HEK293 (cell line): ENCODE measurements around the gene FHIT.

Experiments
- CTCF ChIA-PET: fragments of 350-600 bp; formaldehyde crosslinking; extraction: SDS; loops from one replicate; lab custom pipeline; 2021; ENCODE audit warnings: antibody characterized with exemption; lab: Yijun Ruan, JAX
- POLR2A ChIA-PET: fragments of 300-600 bp; formaldehyde crosslinking; extraction: SDS; loops from one replicate; lab custom pipeline; 2020; ENCODE audit warnings: antibody characterized with exemption, inconsistent platforms; lab: Yijun Ruan, JAX
- H3K27ac ChIP-seq: fragments of 200-500 bp; sonication (Bioruptor generic); 2 replicates; pipeline ENCODE4 v1.5.1; 2014; ENCODE audit warnings: low read depth, low read length, control low read depth, inconsistent platforms; ENCODE audit errors: extremely low read depth
- H3K36me3 ChIP-seq, 2 experiments: fragments of 200-500 bp in 1 of 2; sonication (Bioruptor generic) in 1 of 2; 1 replicate in 1 of 2; 2 replicates in 1 of 2; pipeline ENCODE4 v1.5.1; 2014 to 2017; ENCODE audit warnings: inconsistent platforms in 2 of 2, low read length in 2 of 2; ENCODE audit not compliant: control insufficient read depth in 2 of 2, insufficient read depth in 1 of 2
- H3K4me1 ChIP-seq: fragments of 200-500 bp; sonication (Bioruptor generic); 2 replicates; pipeline ENCODE4 v1.5.1; 2014; ENCODE audit warnings: mild to moderate bottlenecking, low read length, inconsistent platforms; ENCODE audit not compliant: control insufficient read depth, insufficient read depth
- H3K4me3 ChIP-seq: 2 replicates; pipeline ENCODE4 v1.5.1; 2011; ENCODE audit warnings: low read depth, mild to moderate bottlenecking, control low read depth, low read length, moderate library complexity
- H3K9me3 ChIP-seq: fragments of 200-500 bp; sonication (Bioruptor generic); 2 replicates; pipeline ENCODE4 v1.5.1; 2014; ENCODE audit warnings: low read depth, low read length, inconsistent platforms; ENCODE audit not compliant: control insufficient read depth, insufficient read depth
- BCL11A ChIP-seq: fragments of 450-650 bp; formaldehyde crosslinking; IDR thresholded peaks from 2 replicates; pipeline ENCODE4 v1.5.1; 2016; ENCODE audit warnings: low read depth, missing biosample characterization, missing genetic modification characterization
- GLIS1 ChIP-seq: fragments of 450-650 bp; formaldehyde crosslinking; IDR thresholded peaks from 2 replicates; pipeline ENCODE4 v1.5.1; 2016; ENCODE audit warnings: missing biosample characterization, missing genetic modification characterization
- HIC1 ChIP-seq: fragments of 450-650 bp; formaldehyde crosslinking; IDR thresholded peaks from 2 replicates; pipeline ENCODE4 v1.5.1; 2016; ENCODE audit warnings: missing biosample characterization, missing genetic modification characterization
- INSM2 ChIP-seq: fragments of 450-650 bp; formaldehyde crosslinking; IDR thresholded peaks from 2 replicates; pipeline ENCODE4 v1.5.1; 2016; ENCODE audit warnings: missing biosample characterization, missing genetic modification characterization
- OSR2 ChIP-seq: fragments of 450-650 bp; formaldehyde crosslinking; IDR thresholded peaks from 2 replicates; pipeline ENCODE4 v1.5.1; 2016; ENCODE audit warnings: missing biosample characterization, missing genetic modification characterization
- PRDM1 ChIP-seq: fragments of 450-650 bp; formaldehyde crosslinking; IDR thresholded peaks from 2 replicates; pipeline ENCODE4; 2016; ENCODE audit warnings: missing biosample characterization, missing genetic modification characterization
- PRDM4 ChIP-seq: fragments of 450-650 bp; formaldehyde crosslinking; IDR thresholded peaks from 2 replicates; pipeline ENCODE4 v1.5.1; 2017; ENCODE audit warnings: missing biosample characterization, missing genetic modification characterization
- REST ChIP-seq: fragments of 450-650 bp; formaldehyde crosslinking; IDR thresholded peaks from 2 replicates; pipeline ENCODE4 v1.5.1; 2016; ENCODE audit warnings: missing biosample characterization, missing genetic modification characterization
- SCRT1 ChIP-seq: fragments of 450-650 bp; formaldehyde crosslinking; IDR thresholded peaks from 2 replicates; pipeline ENCODE4 v1.5.1; 2016; ENCODE audit warnings: missing biosample characterization, missing genetic modification characterization, borderline replicate concordance
- SCRT2 ChIP-seq: fragments of 450-650 bp; formaldehyde crosslinking; IDR thresholded peaks from 2 replicates; pipeline ENCODE4 v1.5.1; 2016; ENCODE audit warnings: missing biosample characterization, missing genetic modification characterization
- ZFP69B ChIP-seq: fragments of 450-650 bp; formaldehyde crosslinking; IDR thresholded peaks from 2 replicates; pipeline ENCODE4 v1.5.1; 2016; ENCODE audit warnings: missing biosample characterization, missing genetic modification characterization
- ZNF10 ChIP-seq: fragments of 450-650 bp; formaldehyde crosslinking; IDR thresholded peaks from 2 replicates; pipeline ENCODE4 v1.5.1; 2017; ENCODE audit warnings: missing biosample characterization, missing genetic modification characterization
- ZNF112 ChIP-seq: fragments of 450-650 bp; formaldehyde crosslinking; IDR thresholded peaks from 2 replicates; pipeline ENCODE4 v1.5.0; 2017; ENCODE audit warnings: missing biosample characterization, missing genetic modification characterization
- ZNF266 ChIP-seq: fragments of 450-650 bp; formaldehyde crosslinking; IDR thresholded peaks from 2 replicates; pipeline ENCODE4 v1.5.1; 2016; ENCODE audit warnings: missing biosample characterization, missing genetic modification characterization, low read depth
- ZNF280C ChIP-seq: fragments of 450-650 bp; formaldehyde crosslinking; IDR thresholded peaks from 2 replicates; pipeline ENCODE4 v1.5.1; 2016; ENCODE audit warnings: missing biosample characterization, missing genetic modification characterization
- ZNF311 ChIP-seq: fragments of 450-650 bp; formaldehyde crosslinking; IDR thresholded peaks from 2 replicates; pipeline ENCODE4 v1.5.1; 2017; ENCODE audit warnings: missing biosample characterization, missing genetic modification characterization, borderline replicate concordance
- ZNF341 ChIP-seq: fragments of 450-650 bp; formaldehyde crosslinking; IDR thresholded peaks from 2 replicates; pipeline ENCODE4; 2016; ENCODE audit warnings: low read depth, missing biosample characterization, missing genetic modification characterization
- ZNF510 ChIP-seq: fragments of 450-650 bp; formaldehyde crosslinking; IDR thresholded peaks from 2 replicates; pipeline ENCODE4 v1.5.1; 2018; ENCODE audit warnings: mild to moderate bottlenecking, missing genetic modification characterization, missing biosample characterization; ENCODE audit not compliant: insufficient replicate concordance
- ZNF548 ChIP-seq: fragments of 450-650 bp; formaldehyde crosslinking; IDR thresholded peaks from 2 replicates; pipeline ENCODE4 v1.5.1; 2016; ENCODE audit warnings: missing biosample characterization, missing genetic modification characterization
- ZNF585B ChIP-seq: fragments of 450-650 bp; formaldehyde crosslinking; IDR thresholded peaks from 2 replicates; pipeline ENCODE4 v1.5.1; 2016; ENCODE audit warnings: missing biosample characterization, missing genetic modification characterization
- ZNF610 ChIP-seq: fragments of 450-650 bp; formaldehyde crosslinking; IDR thresholded peaks from 2 replicates; pipeline ENCODE4 v1.5.1; 2016; ENCODE audit warnings: missing biosample characterization, missing genetic modification characterization, borderline replicate concordance
- ZNF707 ChIP-seq: fragments of 450-650 bp; formaldehyde crosslinking; IDR thresholded peaks from 2 replicates; pipeline ENCODE4 v1.5.1; 2016; ENCODE audit warnings: missing biosample characterization, missing genetic modification characterization
- ZNF791 ChIP-seq: fragments of 450-650 bp; formaldehyde crosslinking; IDR thresholded peaks from 2 replicates; pipeline ENCODE4 v1.5.1; 2016; ENCODE audit warnings: missing biosample characterization, missing genetic modification characterization
- ZNF792 ChIP-seq: fragments of 450-650 bp; formaldehyde crosslinking; IDR thresholded peaks from 2 replicates; pipeline ENCODE4 v1.5.1; 2016; ENCODE audit warnings: missing biosample characterization, missing genetic modification characterization

Gene FHIT

GRCh38 chr3:59894425-59895121 is 1356.7 kb downstream of the FHIT start:
- H3K4me3 ChIP-seq = no peak overlapping the region
- no peak overlapping the region for H3K27ac ChIP-seq
- TF ChIP-seq ZNF585B = no peak
- no peak for TF ChIP-seq OSR2 (tag by site-specific recombination)
- no peak for TF ChIP-seq PRDM4 (tag by site-specific recombination)
- TF ChIP-seq ZNF266 = no peak
- TF ChIP-seq HIC1 (tag by site-specific recombination) = no peak
- TF ChIP-seq SCRT2 (tag by site-specific recombination) = no peak
- TF ChIP-seq PRDM1 (tag by site-specific recombination) = no peak
- TF ChIP-seq ZNF10 (tag by site-specific recombination) = no peak
- no peak for TF ChIP-seq ZNF792
- TF ChIP-seq, all 188 proteins: peak for 0
- no peaks in the 10 kb centered on the region for H3K4me1 ChIP-seq
- no peaks in the 10 kb centered on the region for H3K9me3 ChIP-seq
- H3K36me3 ChIP-seq = no peaks in the 10 kb centered on the region
- ChIA-PET CTCF (no interaction called here), POLR2A (no interaction called here)

GRCh38 chr3:59890639-59891038 is 1360.6 kb downstream of the FHIT start:
- no peaks in the 10 kb centered on the region for H3K36me3 ChIP-seq
- ChIA-PET CTCF (no interaction called here), POLR2A (no interaction called here)
- no peaks in the 10 kb centered on the region for H3K4me1 ChIP-seq
- no peak overlapping the region for H3K4me3 ChIP-seq
- H3K9me3 ChIP-seq = no peaks in the 10 kb centered on the region
- no peak overlapping the region for H3K27ac ChIP-seq
- TF ChIP-seq ZNF707 (tag by site-specific recombination) (no peak), PRDM1 (tag by site-specific recombination) (no peak), ZNF112 (tag by site-specific recombination) (no peak), GLIS1 (no peak), INSM2 (tag by site-specific recombination) (no peak), ZNF311 (no peak), SCRT1 (no peak), ZNF341 (tag by site-specific recombination) (no peak), ZNF510 (tag by site-specific recombination) (no peak), ZNF280C (no peak), ZNF585B (no peak), ZNF791 (tag by site-specific recombination) (no peak), REST (tag by site-specific recombination) (no peak), ZFP69B (no peak), BCL11A (tag by site-specific recombination) (no peak), ZNF548 (tag by site-specific recombination) (no peak), ZNF610 (no peak)
